ENCODE data around the gene PTCH1.

Gene PTCH1

DNA sequence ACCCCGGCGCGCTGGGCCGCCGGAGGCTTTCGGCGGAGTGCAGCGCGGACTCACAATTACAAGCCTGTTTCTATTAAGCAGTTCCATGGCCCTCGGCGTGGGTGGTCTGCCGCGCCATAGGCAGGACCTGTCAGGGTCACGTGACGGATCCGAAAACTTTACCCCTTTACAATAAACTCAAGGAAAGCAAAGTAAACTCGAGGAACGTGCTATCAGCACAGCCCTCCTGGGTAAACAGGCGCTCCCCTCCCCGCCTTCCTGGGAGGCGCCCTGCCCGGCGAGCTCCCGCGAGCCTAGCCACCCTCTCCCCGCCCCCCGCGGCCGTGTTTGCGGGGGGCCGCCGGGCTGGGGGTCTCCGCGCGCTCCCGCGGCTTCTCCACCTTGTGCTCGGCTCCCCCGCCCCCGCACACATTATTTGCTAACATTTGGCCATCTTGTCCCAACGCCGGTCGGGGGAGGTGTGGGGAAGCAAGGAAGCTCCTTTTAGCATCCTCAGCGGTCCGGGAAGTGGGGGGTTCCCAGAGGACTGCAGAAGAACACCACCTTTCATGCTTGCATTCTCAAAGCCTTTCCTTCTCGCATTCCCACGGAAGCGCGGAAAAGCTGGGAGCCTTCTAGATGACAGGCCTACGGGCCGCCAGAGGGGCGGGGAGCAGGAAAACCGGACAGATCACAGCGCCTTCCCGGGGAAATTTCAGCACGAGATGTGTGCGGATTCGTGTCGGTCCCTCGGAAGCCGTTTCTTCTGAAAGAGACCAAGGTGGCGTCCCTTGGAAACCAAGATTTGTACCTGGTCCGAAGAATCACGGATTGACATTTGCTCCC lies at the start of gene PTCH1:
PTCH1 (minus strand) TSS at position 238 of the 825 bp plus-strand sequence.
- peak in 1 of 2 experiments; percentile 46 for DNase-seq

DNA sequence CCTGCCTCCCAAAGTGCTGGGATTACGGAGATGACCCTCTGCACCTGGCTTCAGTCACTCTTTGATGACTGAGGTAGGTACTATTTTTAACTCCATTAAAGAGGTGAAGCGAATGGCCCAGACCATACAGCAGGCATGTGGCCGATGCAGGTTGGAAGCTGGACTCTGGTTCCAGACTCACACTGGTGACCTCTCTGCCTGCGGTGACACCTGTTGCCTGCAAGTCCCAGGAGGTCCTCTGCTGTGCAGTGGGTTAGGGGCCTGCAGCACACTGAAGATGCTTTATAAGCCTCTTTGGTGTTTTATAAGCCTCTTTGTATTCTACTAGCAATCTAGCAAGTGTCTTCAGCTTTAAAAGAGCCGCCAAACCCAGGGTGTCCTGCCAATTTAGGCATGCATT lies 49.2 kb upstream of the PTCH1 start:
- no peak for DNase-seq

DNA sequence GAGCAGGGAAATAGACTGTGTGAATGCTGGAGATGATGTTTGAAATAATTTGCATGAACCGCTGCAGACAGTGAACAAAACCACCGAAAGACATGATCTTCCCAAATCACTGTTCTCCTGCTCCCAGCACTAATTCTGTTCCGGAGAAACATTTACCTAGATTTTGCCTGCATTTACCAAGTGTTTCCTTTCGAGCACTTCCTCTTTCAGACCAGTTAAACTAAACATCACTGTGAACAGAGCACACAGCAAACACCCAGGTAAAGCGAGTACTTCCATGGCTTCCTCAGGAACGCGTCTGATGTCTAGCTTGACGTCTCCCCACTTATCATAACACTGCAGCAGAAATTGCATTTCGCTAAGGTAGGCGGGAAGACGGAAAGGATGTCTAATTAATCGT lies 45.1 kb upstream of the PTCH1 start:
- no peak for DNase-seq

DNA sequence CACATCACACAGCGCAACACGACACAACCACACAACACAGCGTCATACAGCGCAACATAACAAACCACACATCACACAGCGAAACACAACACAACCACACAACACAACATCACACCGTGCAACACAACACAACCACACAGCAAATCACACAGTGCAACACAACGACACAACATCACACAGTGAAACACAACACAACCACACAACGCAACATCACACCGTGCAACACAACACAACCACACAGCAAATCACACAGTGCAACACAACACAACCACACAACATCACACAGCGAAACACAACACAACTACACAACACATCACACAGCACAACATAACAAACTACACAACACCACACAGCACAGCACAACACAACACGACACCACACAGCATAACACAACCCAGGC lies 40.4 kb upstream of the PTCH1 start:
- DNase-seq, result no peak

DNA sequence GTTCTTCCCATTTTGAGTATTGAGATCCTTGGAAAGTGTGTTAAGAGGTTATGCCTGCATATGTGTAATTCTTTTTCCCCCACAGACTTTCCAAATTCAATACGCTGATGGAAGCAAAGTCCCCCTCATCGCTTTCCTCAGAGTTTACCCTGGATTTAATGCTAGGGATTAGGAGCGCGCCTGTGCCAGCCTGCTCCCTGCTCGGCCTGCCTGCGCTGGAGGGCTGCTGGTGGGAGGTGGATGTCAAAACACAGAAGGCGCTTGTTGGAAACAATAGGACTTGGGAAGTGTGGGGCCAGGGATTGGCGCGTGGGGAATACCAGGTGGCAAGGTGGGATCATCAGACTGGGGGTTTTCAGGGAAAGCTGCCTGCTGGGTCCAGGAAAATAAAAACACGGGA lies 39.8 kb upstream of the PTCH1 start:
- no peak for DNase-seq

DNA sequence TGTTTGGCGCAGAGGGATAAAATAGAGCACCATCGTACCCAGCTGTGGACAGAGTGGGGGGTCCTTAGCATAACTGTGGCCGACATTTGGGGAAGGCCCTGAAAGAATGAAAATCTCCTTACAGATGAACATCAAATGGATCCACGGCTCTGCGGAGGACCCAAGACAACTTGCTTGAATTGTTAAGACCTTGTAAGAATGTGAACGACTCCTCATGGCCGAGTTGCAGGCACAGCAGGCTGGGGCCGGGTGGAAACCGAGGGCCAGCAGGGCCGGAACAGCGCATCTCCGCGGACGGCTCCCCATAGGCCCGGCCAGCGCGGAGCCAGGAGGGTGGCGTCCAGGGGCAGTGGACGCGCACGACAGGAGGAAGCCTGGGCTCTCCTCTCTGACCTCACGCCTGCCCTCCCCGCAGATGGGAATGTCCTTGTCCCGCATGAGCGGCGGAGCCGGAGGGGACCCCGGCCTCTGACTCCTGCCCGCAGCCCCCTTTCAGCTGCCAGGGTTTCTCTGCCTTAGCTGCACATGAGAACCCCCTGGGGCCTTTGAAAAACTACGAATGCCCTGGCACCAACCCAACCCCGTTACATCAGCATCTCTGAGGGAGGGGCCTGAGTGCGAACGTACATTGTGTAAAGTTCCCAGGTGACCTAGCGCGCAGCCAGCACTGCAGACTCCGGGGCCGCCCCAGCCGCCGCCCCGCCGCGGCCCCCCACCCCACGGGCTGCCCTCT lies 36.2 kb upstream of the PTCH1 start:
- no peak for DNase-seq

DNA sequence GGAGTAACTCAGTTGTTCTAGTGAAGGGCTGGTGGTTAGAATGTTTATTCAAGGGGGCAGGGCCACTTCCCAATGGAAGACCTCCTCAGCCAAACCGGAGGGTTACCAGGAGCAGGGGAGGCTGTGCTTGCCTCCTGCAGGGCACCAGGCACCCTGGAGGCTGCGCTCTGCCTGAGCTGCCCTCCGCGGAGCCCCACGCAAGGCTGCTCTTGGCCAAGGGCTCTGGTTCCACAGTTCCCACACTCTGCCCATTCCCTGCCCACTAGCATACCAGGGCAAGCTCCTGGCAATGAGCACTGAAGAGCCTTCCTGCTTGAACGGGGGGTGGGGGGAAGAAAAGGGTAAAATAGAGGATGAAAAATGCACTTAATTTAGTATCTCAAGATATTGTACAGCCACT lies 35.5 kb upstream of the PTCH1 start:
- no peak for DNase-seq

DNA sequence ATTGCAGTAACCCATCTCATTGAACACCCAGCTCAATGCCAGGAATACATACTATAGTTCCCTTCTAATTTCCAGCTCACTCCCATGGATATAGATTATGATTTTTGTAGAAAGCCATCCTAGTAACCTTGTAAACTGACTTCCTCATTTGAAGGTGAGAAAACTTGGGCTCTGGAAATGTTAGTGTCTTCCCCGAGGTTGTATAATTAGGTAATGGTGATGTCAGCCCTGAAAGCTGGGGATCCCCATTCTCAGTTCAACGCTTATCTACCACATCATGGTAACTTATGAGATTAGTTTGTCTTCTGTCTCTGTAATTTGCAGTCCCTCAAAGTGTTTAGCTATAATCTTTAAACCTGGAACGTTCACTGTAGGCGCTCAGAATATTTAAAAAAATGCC lies 34.6 kb upstream of the PTCH1 start:
- no peak for DNase-seq

DNA sequence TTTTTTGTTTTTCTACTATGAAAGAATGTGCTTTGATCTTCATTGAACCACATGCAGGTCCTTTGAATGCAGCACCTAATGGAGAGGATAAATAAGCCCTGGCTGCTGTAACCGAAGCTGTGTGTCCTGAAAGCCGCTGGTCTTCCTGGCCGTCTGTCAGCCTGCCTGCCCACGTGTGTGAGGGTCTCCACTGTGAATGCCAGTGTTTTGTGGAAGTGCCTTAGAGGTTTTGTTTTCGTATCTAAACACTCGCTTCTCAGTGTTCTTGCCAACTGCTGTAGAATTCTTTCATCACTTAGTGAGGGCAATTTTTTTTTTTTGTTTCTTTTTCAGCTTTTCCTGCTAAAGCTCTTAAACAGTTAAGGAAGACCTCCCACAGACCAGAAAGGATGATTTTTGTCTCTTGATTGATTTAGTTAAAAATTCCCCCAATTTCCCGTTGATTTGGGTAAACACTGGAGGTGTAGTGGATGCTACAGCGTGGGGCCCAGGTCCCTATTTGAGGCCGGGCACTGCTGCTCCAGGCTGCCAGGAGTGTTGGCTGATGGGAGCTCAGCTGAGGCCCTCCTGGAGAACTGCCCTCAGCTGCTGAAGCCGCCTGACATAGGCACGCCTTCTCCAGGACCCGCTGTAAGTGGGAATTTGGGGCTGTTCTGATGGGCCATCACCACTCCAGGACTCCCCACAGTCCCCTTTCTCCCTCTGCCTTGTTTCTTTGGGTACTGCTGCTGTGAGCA lies 29.2 kb upstream of the PTCH1 start:
- no peak for DNase-seq

DNA sequence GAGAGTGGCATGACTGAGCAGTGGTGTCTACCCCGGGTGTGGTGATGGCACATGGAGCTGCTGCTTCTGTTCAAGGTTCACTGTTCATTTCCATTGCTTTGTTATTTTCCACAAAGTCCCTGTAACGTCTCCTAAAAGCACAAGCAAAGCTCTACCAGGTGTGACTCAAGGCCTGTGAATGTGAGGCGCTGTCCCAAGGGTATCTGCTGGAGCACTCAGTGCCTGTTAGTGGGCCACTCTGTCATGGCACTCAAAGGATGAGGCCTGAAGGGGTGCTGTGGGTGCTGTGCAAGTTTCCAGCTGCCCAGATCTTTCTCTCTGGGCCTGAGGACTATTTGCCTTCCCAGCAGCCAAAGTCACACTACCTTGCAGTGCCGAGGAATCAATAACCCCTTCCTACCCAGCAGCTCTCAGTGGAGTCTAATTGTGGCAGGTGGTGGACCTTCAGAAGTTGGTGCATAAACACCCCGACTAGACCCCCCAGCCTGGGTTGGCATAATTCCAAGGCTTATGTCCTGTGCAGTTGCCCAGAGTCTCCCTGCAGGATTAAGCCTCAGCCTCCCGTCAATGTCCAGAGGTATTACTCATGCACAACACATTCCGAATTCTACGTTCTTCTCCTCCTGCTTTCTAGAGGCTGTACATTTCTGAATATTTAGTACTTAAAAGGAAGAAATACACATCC lies 17.4 kb upstream of the PTCH1 start:
- no peak for DNase-seq

DNA sequence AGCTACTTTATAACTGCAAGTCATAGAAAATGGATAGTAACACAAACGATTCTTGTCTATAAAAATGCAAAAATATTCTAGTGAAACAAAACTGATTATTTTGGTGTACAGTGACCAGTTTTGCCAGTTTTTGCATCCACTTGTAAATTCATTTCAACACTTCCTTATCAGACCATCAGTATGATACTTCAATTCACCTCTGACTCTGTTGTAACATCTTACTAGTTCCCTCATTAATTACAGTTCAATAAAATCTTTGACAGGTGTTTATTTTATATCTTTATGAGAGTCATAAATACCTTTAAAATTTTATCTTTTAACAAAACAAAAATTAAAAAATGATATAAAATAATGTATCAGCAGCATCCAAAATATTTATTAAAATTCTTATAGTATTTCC lies 13.1 kb upstream of the PTCH1 start:
- DNase-seq, result no peak

DNA sequence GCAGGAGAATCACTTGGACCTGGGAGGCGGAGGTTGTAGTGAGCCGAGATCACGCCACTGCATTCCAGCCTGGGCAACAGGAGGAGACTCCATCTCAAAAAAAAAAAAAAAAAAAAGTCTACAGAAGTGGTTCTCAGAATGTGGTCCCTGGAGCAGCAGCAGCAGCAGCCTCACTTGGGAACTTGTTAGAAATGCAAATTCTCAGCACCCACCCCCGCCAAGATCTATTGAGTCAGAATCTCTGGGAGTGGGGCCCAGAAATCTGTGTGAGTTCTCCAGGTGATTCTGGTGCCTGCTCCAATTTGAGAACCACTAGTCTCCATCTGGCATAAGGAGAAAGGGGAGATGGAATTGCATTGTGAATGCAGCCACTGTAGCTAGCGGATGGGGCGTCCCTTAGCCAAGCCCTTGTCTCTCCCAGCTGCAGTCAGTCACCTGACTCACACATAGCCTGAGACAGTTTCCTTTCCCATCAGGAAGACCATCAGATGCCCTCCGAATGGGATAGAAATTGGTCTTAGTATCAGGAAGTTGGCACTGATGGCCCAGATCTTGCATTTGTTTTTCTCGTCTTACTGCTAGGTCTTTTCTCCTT lies 12.2 kb upstream of the PTCH1 start:
- DNase-seq, result no peak

DNA sequence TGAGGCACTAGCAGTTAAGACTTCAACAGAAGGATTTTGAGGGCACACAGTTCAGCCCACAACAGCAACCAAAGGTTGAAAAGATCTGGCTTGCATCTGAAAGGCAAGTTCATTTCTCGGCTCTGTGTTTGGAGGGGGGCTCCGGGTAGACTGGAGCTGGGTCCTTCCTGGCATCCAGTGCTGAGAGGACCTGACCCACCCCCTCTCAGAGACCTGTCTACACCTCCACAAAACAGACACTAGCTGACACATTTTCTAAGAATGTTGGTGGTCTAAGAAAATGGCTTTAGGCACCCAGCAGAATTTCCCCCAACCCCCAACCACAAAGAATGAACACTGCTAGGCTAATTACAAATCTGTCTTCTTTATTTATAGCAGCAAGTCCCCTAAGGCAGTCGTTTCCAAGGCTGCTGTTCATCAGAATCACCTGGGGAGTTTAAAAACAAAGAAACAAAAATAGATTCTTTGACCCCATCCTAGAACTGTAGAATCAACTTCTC lies 6.2 kb upstream of the PTCH1 start:
- no peak for DNase-seq

DNA sequence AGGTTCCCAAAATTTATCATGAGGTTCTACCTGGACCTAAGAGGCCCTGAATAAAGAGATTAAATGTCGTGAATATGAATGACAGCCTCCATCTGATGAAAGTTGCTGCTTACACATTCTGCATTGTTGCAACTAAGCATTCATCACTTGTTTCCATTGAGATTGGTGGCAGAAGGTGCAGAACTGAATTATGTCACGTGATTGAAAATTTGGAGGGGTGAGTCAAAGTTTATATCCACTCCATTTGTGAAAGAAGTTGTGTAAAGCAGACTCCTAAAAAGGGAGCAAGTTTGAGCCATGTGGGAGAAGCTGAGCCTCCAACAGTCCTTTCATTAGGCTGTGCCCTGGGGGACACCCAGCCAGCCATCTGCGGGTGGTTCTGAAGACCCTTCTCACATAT lies 4.9 kb upstream of the PTCH1 start:
- DNase-seq, result no peak

DNA sequence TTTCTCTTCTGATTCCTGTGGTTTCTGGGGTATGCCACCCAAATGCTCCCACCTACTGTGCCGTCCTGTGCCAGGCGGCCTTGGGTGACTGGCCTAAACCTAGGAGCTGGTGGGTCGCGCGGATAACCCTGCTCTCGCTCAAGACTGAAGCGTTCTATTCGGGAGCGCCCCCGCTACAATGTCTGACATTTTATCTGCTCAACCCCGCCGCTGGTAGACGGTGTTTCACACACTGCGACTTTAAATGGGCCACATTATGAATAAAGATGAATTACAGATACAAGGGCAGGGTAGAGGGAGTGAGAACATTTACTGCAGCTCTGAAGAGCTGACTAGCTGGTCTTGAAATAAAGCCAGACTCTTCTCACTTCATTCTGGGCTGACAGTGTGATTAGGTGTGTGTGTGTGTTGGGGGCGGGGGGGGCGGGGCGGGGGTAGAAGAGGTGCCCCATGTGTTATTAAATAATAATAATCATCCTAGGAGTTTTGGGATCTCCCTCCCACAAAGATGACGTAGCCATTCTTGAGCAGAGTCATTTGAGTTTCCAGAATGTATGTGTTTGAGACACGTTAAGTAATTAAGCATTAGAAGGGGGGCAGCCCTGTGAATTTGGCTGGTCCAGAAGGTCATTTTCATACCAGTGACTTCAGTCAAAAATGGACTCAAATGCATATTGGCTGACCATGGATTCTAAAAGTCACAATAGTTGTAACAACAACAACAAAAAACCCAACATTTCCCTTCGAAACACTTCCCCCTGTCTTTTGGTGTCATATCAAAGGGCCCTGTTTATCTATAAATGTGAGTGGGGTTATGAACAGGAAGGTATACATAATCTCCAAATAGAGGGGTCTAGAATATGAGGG lies 1.0 kb upstream of the PTCH1 start:
- DNase-seq, result no peak

DNA sequence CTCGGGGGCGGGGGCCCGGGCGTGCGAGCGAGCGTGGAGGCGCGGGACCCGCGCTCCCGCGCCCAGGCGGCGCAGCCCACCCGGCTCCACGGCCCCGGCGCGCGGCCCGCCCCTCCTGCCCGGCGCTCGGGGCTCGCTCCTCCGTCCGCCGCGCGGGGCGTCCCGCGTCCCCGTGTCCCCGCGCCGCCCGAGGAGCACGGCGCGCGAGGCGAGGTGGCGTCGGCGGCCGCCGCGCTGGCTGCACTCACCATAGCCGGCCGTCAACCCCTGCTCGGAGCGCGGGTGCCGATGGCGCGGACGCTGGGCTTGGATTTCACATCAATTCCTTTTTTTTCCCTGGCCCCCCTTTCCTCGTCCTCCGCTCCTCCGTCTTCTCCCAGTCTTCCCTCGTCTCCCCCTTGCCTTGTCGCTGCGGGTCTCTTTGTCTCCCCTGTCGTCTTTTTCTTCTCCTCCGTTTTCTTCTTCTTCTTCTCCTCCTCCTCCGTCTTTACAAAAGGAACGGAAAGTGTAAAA lies 494 bp downstream of the PTCH1 start:
- no peak for DNase-seq

DNA sequence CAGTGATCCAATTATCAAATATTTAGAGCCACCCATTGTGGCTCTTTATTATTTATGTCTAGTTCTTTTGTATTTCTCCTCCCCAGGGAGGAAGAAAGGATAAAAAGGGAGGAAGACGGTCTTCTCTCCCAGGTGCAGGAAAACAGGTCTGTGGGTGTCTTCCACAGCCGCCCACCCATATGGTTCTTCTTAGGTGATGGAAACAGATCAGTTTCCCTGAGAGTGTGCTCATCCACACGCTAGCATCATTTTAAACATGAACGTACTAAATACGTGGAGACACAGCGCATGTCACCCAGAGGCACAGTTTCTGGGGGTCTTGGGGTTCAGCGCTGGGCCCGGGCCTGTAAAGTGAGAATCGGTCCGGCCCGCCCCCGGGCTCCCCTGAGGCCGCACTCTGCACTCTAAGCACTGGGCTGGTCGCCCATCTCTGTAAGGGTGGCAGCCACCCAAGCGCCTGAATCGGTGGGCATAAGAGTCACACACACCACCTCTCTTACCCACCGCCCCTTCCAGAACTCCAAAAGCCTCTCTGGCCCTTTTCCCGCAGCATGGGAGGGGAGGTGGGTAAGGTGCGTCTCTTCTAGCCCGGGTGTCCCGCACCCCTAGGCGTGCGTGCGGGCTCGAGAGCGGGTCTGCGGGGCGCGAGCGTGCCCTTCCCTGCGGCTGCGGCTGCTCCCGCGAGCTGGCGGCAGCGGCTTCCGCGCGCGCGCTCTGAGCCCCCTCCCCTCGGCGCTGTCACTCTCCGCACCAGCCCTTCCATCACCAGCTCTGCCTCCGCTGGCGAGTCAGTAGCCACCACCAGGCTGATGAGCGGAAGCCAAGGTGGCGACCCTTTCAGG lies 1.3 kb downstream of the PTCH1 start:
- peak; percentile 47 to 73 for DNase-seq

DNA sequence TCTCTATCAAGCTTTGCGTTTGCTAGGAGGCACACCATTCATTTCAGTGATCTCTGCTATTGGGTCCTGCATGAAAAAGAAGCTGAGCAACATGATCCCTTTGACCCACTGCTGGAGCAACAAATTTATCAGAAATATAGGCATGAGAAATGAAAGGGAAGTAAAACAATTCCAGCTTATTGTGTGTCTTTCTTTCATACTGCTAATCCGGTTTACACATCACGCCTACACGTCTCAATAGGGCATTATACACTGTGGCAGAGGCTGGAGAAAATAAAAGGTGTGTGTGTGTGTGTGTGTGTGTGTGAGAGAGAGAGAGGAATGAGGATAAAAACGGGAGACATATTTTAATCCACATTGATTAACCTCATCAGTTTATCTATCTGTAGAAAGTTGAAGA lies 2.4 kb downstream of the PTCH1 start:
- no peak for DNase-seq

DNA sequence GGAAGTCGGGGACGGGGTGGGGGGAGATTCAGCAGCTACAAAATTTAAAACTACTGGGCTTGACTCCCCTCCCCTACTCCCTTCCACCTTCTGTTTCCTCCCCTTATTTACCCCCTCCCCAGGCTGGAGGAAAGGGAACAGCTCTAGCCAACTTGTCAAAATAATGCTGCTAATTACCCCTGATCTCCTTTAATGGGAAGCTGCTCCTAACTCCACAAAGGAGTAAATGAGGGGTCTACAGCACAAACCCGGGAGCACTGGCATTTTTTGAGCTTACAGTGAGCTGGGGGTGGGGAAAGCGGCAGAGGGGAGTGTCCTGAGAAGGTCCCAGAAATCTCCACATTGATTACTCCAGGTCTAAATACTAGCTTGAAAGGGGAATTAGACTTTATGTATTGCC lies 3.1 kb downstream of the PTCH1 start:
- DNase-seq, result no peak

DNA sequence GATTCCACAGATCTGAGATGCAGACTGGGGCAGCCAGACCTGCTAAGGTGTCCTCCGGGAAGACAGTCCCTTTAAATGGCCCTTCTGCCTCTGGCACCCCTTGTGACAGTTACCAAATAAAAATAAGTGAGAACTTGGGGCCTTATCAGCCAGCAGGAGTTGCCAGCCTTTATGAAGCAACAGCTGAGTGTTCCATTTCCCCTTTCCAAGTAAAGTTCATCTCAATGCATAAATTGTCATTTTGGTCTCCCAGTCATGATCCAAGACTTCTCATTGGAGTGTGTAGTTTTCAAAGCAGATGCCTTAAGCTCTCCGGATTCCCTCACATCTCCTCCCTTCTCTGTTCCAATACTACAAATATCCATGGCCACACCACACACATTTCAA lies 4.1 kb downstream of the PTCH1 start:
- DNase-seq, result no peak
